Activated CD8-positive, alpha-beta memory T cell treated with anti-CD3 and anti-CD28 coated beads, Interleukin-2, amount 10 ng/mL, durations not matched to agents 7 days and 5 days (primary cell): ENCODE results near the gene PRRT1B. TPM values are rescaled to one million over a fixed set of nuclear protein-coding genes. Genes with fewer than 3 reads are reported as not detected.
"Not testable (repeated sequence)": the region's sequence is repeated elsewhere in the genome, so short reads cannot be mapped to it uniquely, and the experiment has no call there.

ENCODE experiments used
- ATAC-seq: fragments of 150-1000 bp; cut with Tn5 transposase; one replicate; pipeline ENCODE4 v1.10.0; 2021; ENCODE audit warnings: moderate library complexity
- CTCF ChIA-PET: fragments of 350-600 bp; sonication (Branson Sonifier 250); formaldehyde crosslinking; loops from one replicate; lab custom pipeline; 2021; ENCODE audit warnings: antibody characterized with exemption; lab: Charles Lee
- DNase-seq: peaks from one replicate; pipeline ENCODE4 v3.0.0-alpha.2; 2020
- H3K27ac Mint-ChIP-seq: one replicate; pipeline ENCODE4 v1.8.0; 2021; ENCODE audit warnings: mild to moderate bottlenecking, mixed read lengths
- H3K27me3 Mint-ChIP-seq: one replicate; pipeline ENCODE4 v1.8.0; 2021; ENCODE audit warnings: mixed read lengths
- H3K36me3 Mint-ChIP-seq: one replicate; pipeline ENCODE4 v1.8.0; 2021; ENCODE audit warnings: mild to moderate bottlenecking, mixed read lengths
- H3K4me1 Mint-ChIP-seq: one replicate; pipeline ENCODE4 v1.8.0; 2021; ENCODE audit warnings: mixed read lengths
- H3K4me3 Mint-ChIP-seq: one replicate; pipeline ENCODE4 v1.8.0; 2021; ENCODE audit warnings: mild to moderate bottlenecking, moderate library complexity, mixed read lengths
- H3K9me3 Mint-ChIP-seq: one replicate; pipeline ENCODE4 v1.8.0; 2022; ENCODE audit warnings: low read depth, mixed read lengths
- total RNA-seq, 2 experiments: library from RNA; stranded (reverse); gene quantifications; one replicate each; pipeline ENCODE4 v1.2.3, GENCODE V29; 2021

The PRRT1B gene
- total RNA-seq, 2 experiments from 2014 or later, result not detected

GRCh38 chr9:131546336-131547084 is 1.2 kb downstream of the PRRT1B start:
- H3K9me3 Mint-ChIP-seq, result peaks cover 23% of the 10 kb centered on the region
- H3K27me3 Mint-ChIP-seq, result peaks cover 61% of the 10 kb centered on the region
- H3K4me3 Mint-ChIP-seq, result peak overlapping the region; percentile 56
- H3K27ac Mint-ChIP-seq, result no peak overlapping the region
- DNase-seq (no peak), ATAC-seq (peak; percentile 23)
- CTCF ChIA-PET, result interaction anchor here (0.7 to 1.5 kb wide), 3 partner anchors 13 to 489 kb away, joined by 3 to 7 read pairs (median 3); no protein-coding TSS in a partner anchor
- H3K4me1 Mint-ChIP-seq, result peaks cover 8% of the 10 kb centered on the region
- H3K36me3 Mint-ChIP-seq, result peaks cover 25% of the 10 kb centered on the region

- ATAC-seq, H3K4me3 Mint-ChIP-seq, DNase-seq, H3K27ac Mint-ChIP-seq, H3K4me1 Mint-ChIP-seq, CTCF ChIA-PET: not testable (repeated sequence)
- H3K36me3 Mint-ChIP-seq, result peaks cover 16% of the 10 kb centered on the region
- H3K27me3 Mint-ChIP-seq, result peaks cover 80% of the 10 kb centered on the region
- peaks cover 12% of the 10 kb centered on the region for H3K9me3 Mint-ChIP-seq
These were observed 3.9 kb downstream of the PRRT1B start for GRCh38 chr9:131549186-131549585.

- DNase-seq, H3K27ac Mint-ChIP-seq, CTCF ChIA-PET, H3K4me3 Mint-ChIP-seq, H3K9me3 Mint-ChIP-seq, ATAC-seq, H3K4me1 Mint-ChIP-seq, H3K36me3 Mint-ChIP-seq: not testable (repeated sequence)
- peaks cover 76% of the 10 kb centered on the region for H3K27me3 Mint-ChIP-seq
These were observed 5.1 kb downstream of the PRRT1B start for GRCh38 chr9:131550465-131550864.

GRCh38 chr9:131552030-131552429 is 6.7 kb downstream of the PRRT1B start:
- Mint-ChIP-seq H3K9me3 (peaks cover 7% of the 10 kb centered on the region), H3K36me3 (peaks cover 6% of the 10 kb centered on the region), H3K27ac (no peak overlapping the region), H3K4me3 (no peak overlapping the region), H3K27me3 (peaks cover 76% of the 10 kb centered on the region), H3K4me1 (peaks cover 4% of the 10 kb centered on the region)
- CTCF ChIA-PET, result no interaction called here
- DNase-seq, result no peak
- ATAC-seq, result no peak

GRCh38 chr9:131554087-131554842 is 8.9 kb downstream of the PRRT1B start:
- CTCF ChIA-PET, result interaction anchor here (0.6 to 1.9 kb wide), 4 partner anchors 18 to 207 kb away, joined by 3 to 4 read pairs (median 4); no protein-coding TSS in a partner anchor
- Mint-ChIP-seq H3K4me1 (no peaks in the 10 kb centered on the region), H3K9me3 (no peaks in the 10 kb centered on the region), H3K4me3 (no peak overlapping the region), H3K27ac (no peak overlapping the region), H3K36me3 (no peaks in the 10 kb centered on the region), H3K27me3 (peaks cover 54% of the 10 kb centered on the region)
- DNase-seq (no peak), ATAC-seq (no peak)

GRCh38 chr9:131554843-131555351 is 9.6 kb downstream of the PRRT1B start:
- DNase-seq (no peak), ATAC-seq (peak; percentile 33)
- Mint-ChIP-seq H3K9me3 (no peaks in the 10 kb centered on the region), H3K36me3 (no peaks in the 10 kb centered on the region), H3K4me1 (no peaks in the 10 kb centered on the region), H3K27me3 (peaks cover 48% of the 10 kb centered on the region), H3K27ac (no peak overlapping the region), H3K4me3 (no peak overlapping the region)
- CTCF ChIA-PET, result interaction anchor here (0.6 to 1.9 kb wide), 4 partner anchors 19 to 206 kb away, joined by 3 to 4 read pairs (median 4); no protein-coding TSS in a partner anchor

GRCh38 chr9:131555841-131556673 is 10.7 kb downstream of the PRRT1B start:
- no peaks in the 10 kb centered on the region for H3K9me3 Mint-ChIP-seq
- DNase-seq (no peak), ATAC-seq (no peak)
- H3K4me1 Mint-ChIP-seq, result no peaks in the 10 kb centered on the region
- H3K4me3 Mint-ChIP-seq, result no peak overlapping the region
- CTCF ChIA-PET, result interaction anchor here (1.1 kb wide), 1 partner anchor 206 kb away, joined by 3 read pairs; no protein-coding TSS in a partner anchor
- H3K27me3 Mint-ChIP-seq, result peaks cover 42% of the 10 kb centered on the region
- H3K27ac Mint-ChIP-seq, result no peak overlapping the region
- H3K36me3 Mint-ChIP-seq, result no peaks in the 10 kb centered on the region

GRCh38 chr9:131557855-131558548 is 12.7 kb downstream of the PRRT1B start:
- H3K4me1 Mint-ChIP-seq, result no peaks in the 10 kb centered on the region
- DNase-seq (no peak), ATAC-seq (no peak)
- CTCF ChIA-PET, result interaction anchor here (1.2 kb wide), 1 partner anchor 21 kb away, joined by 3 read pairs; no protein-coding TSS in a partner anchor
- H3K4me3 Mint-ChIP-seq, result no peak overlapping the region
- H3K9me3 Mint-ChIP-seq, result no peaks in the 10 kb centered on the region
- H3K27me3 Mint-ChIP-seq, result peaks cover 29% of the 10 kb centered on the region
- H3K36me3 Mint-ChIP-seq, result no peaks in the 10 kb centered on the region
- no peak overlapping the region for H3K27ac Mint-ChIP-seq

- ATAC-seq, result no peak
- Mint-ChIP-seq H3K36me3 (peaks cover 2% of the 10 kb centered on the region), H3K27ac (no peak overlapping the region), H3K9me3 (no peaks in the 10 kb centered on the region), H3K27me3 (peaks cover 17% of the 10 kb centered on the region), H3K4me1 (no peaks in the 10 kb centered on the region), H3K4me3 (no peak overlapping the region)
- CTCF ChIA-PET, result interaction anchor here (0.8 to 3.1 kb wide), 8 partner anchors 13 to 209 kb away, joined by 3 to 20 read pairs (median 6); no protein-coding TSS in a partner anchor
- DNase-seq, result no peak
These were observed 14.2 kb downstream of the PRRT1B start for GRCh38 chr9:131559421-131560000.

GRCh38 chr9:131562032-131562959 is 17.0 kb downstream of the PRRT1B start:
- peaks cover 4% of the 10 kb centered on the region for H3K4me1 Mint-ChIP-seq
- CTCF ChIA-PET, result interaction anchor here (0.9 to 1.3 kb wide), 3 partner anchors 9 to 226 kb away, joined by 3 to 4 read pairs (median 3); no protein-coding TSS in a partner anchor
- DNase-seq, result no peak
- H3K4me3 Mint-ChIP-seq, result no peak overlapping the region
- no peaks in the 10 kb centered on the region for H3K27me3 Mint-ChIP-seq
- no peak for ATAC-seq
- H3K27ac Mint-ChIP-seq, result no peak overlapping the region
- H3K9me3 Mint-ChIP-seq, result no peaks in the 10 kb centered on the region
- peaks cover 8% of the 10 kb centered on the region for H3K36me3 Mint-ChIP-seq

GRCh38 chr9:131565369-131565768 is 20.0 kb downstream of the PRRT1B start:
- CTCF ChIA-PET, result interaction anchor here (0.9 to 1.5 kb wide), 3 partner anchors 13 to 177 kb away, joined by 3 read pairs; no protein-coding TSS in a partner anchor
- Mint-ChIP-seq H3K9me3 (no peaks in the 10 kb centered on the region), H3K4me3 (no peak overlapping the region), H3K36me3 (peaks cover 23% of the 10 kb centered on the region), H3K27me3 (no peaks in the 10 kb centered on the region), H3K4me1 (peaks cover 4% of the 10 kb centered on the region), H3K27ac (no peak overlapping the region)
- ATAC-seq (no peak), DNase-seq (no peak)
